ENCODE measurements around the gene DGKZ.

GRCh38 chr11:46336563-46337180 lies 10.6 kb upstream of the DGKZ start:
- no peak for TF ChIP-seq EP300 (IDR thresholded peaks at IDR 0.05)
- no peak for TF ChIP-seq CTCF (IDR thresholded peaks at IDR 0.05)
- no peak for TF ChIP-seq POLR2A (IDR thresholded peaks at IDR 0.05)
